GM12878 (cell line): Measurements from ENCODE around the gene SLC36A1. TPM values are rescaled to one million over a fixed set of nuclear protein-coding genes. Genes with fewer than 3 reads are reported as not detected.

Experiments
- BCL11A ChIP-seq: IDR thresholded peaks from 2 replicates; pipeline ENCODE4 v1.6.1; 2011; ENCODE audit warnings: low read depth, low read length
- BRCA1 ChIP-seq: IDR thresholded peaks from 2 replicates; pipeline ENCODE4 v1.6.1; 2011; ENCODE audit warnings: low read depth, low read length, improper control_type of control experiment
- CBFB ChIP-seq: IDR thresholded peaks from 2 replicates; pipeline ENCODE4 v1.6.1; 2016; ENCODE audit warnings: antibody characterized with exemption, low read depth
- CBX3 ChIP-seq: fragments of 200-600 bp; sonication (generic); IDR thresholded peaks from 2 replicates; pipeline ENCODE4 v1.6.1; 2016; ENCODE audit warnings: low read depth, borderline replicate concordance
- CHD4 ChIP-seq: fragments of 200-600 bp; sonication (generic); IDR thresholded peaks from 2 replicates; pipeline ENCODE4 v1.6.1; 2016; ENCODE audit warnings: mild to moderate bottlenecking
- CREB1 ChIP-seq: IDR thresholded peaks from 2 replicates; pipeline ENCODE4 v1.6.1; 2012; ENCODE audit warnings: low read depth, mild to moderate bottlenecking, inconsistent platforms
- EED ChIP-seq: sonication (generic); IDR thresholded peaks from 2 replicates; pipeline ENCODE4 v1.6.1; 2016; ENCODE audit warnings: antibody characterized with exemption, low read depth
- EP300 ChIP-seq, 2 experiments: fragments of 150-350 bp in 1 of 2; IDR thresholded peaks; 2 replicates each; pipeline ENCODE4 v1.6.1; 2011 to 2012; ENCODE audit warnings: low read depth in 2 of 2, low read length in 2 of 2, borderline replicate concordance in 1 of 2, improper control_type of control experiment in 1 of 2, inconsistent platforms in 1 of 2; ENCODE audit not compliant: control insufficient read depth in 1 of 2
- EZH2 ChIP-seq: IDR thresholded peaks from 2 replicates; pipeline ENCODE4 v1.6.1; 2012; ENCODE audit warnings: low read depth, mild to moderate bottlenecking, control low read depth, inconsistent platforms, low read length, borderline replicate concordance; ENCODE audit not compliant: control insufficient read depth
- GABPA ChIP-seq: IDR thresholded peaks from 2 replicates; pipeline ENCODE4 v1.6.1; 2014; ENCODE audit warnings: antibody characterized with exemption, low read depth, mild to moderate bottlenecking, inconsistent platforms
- GATAD2B ChIP-seq: fragments of 450-650 bp; conservative IDR thresholded peaks from 2 replicates; pipeline ENCODE4 v1.6.1; 2017; ENCODE audit warnings: low read depth, mild to moderate bottlenecking, moderate library complexity
- IKZF2 ChIP-seq, 2 experiments: fragments of 450-650 bp; IDR thresholded peaks; 2 replicates each; pipeline ENCODE4 v1.6.1; 2017; ENCODE audit warnings: mild to moderate bottlenecking in 2 of 2, moderate library complexity in 2 of 2
- JUNB ChIP-seq: IDR thresholded peaks from 2 replicates; pipeline ENCODE4 v1.6.1; 2016; ENCODE audit warnings: antibody characterized with exemption, mild to moderate bottlenecking
- MEF2A ChIP-seq: IDR thresholded peaks from 2 replicates; pipeline ENCODE4 v1.6.1; 2011; ENCODE audit warnings: low read depth, mild to moderate bottlenecking, low read length, moderate library complexity; ENCODE audit not compliant: insufficient read depth
- MEF2B ChIP-seq: fragments of 450-650 bp; IDR thresholded peaks from 2 replicates; pipeline ENCODE4 v1.6.1; 2018; ENCODE audit warnings: mild to moderate bottlenecking, moderate library complexity; ENCODE audit not compliant: partially characterized antibody, poor library complexity, severe bottlenecking
- MTA3 ChIP-seq: IDR thresholded peaks from 2 replicates; pipeline ENCODE4 v1.6.1; 2012; ENCODE audit warnings: low read length, inconsistent platforms, borderline replicate concordance
- PKNOX1 ChIP-seq: fragments of 450-650 bp; IDR thresholded peaks from 2 replicates; pipeline ENCODE4 v1.6.1; 2016; ENCODE audit warnings: mild to moderate bottlenecking
- RAD21 ChIP-seq: IDR thresholded peaks from 2 replicates; pipeline ENCODE4 v1.6.1; 2011; ENCODE audit warnings: mild to moderate bottlenecking, low read depth, low read length, moderate library complexity; ENCODE audit not compliant: insufficient read depth
- RELB ChIP-seq: fragments of 450-650 bp; IDR thresholded peaks from 2 replicates; pipeline ENCODE4 v1.6.1; 2017; ENCODE audit warnings: low read depth, mild to moderate bottlenecking, moderate library complexity
- RUNX3 ChIP-seq: IDR thresholded peaks from 2 replicates; pipeline ENCODE4 v1.6.1; 2012; ENCODE audit warnings: low read length, inconsistent platforms
- SRF ChIP-seq, 2 experiments: IDR thresholded peaks; 2 replicates each; pipeline ENCODE4 v1.6.1; 2011; ENCODE audit warnings: low read depth in 2 of 2, low read length in 2 of 2, mild to moderate bottlenecking in 1 of 2, moderate library complexity in 1 of 2
- SUZ12 ChIP-seq: fragments of 200-600 bp; sonication (generic); IDR thresholded peaks from one replicate; pipeline ENCODE4 v1.6.1; 2018; ENCODE audit warnings: antibody characterized with exemption, mild to moderate bottlenecking; ENCODE audit not compliant: unreplicated experiment
- TARDBP ChIP-seq: IDR thresholded peaks from 2 replicates; pipeline ENCODE4 v1.6.1; 2016; ENCODE audit warnings: borderline replicate concordance
- TCF3 ChIP-seq: IDR thresholded peaks from 2 replicates; pipeline ENCODE4 v1.6.1; 2012; ENCODE audit warnings: low read depth, mild to moderate bottlenecking, low read length, borderline replicate concordance; ENCODE audit not compliant: insufficient read depth
- polyA plus RNA-seq, 11 experiments: library from polyadenylated mRNA; depleted of rRNA in 4 of 11; unstranded in 6 of 11; stranded (reverse) in 5 of 11; fragments of >200 nt; fragmentation: Nextera tagmentation in 4 of 11; fragmentation: Illumina TruSeq in 1 of 11; extraction: Ambion mirVana in 4 of 11; extraction: Trizol in 1 of 11; gene quantifications; 1 replicate in 1 of 11; 2 replicates in 10 of 11; pipeline versions ENCODE4 v1.2.1 to v1.2.3, GENCODE V29; 2011 to 2016; ENCODE audit warnings: inconsistent platforms in 2 of 11, missing spikeins in 2 of 11, low read depth in 1 of 11
- total RNA-seq, 4 experiments: library from RNA; depleted of rRNA in 3 of 4; stranded (reverse); fragments of >200 nt in 3 of 4; fragmentation: Illumina TruSeq in 1 of 4; extraction: Trizol in 1 of 4; gene quantifications; 2 replicates each; pipeline versions ENCODE4 v1.2.1 to v1.2.3, GENCODE V29; 2013 to 2021
- TF ChIP-seq, protein P1 (sequence below): fragments of 450-650 bp; IDR thresholded peaks from 2 replicates; pipeline ENCODE4 v1.6.1; 2017; ENCODE audit warnings: mild to moderate bottlenecking, low read depth, inconsistent platforms; ENCODE audit not compliant: poor library complexity, severe bottlenecking

Gene SLC36A1
- total and polyA plus RNA-seq, 10 of the 15 experiments (the other 5 are each of a cell fraction or from before 2014, with no cell fraction given) = 0.50 to 8.2 (median 3.5) TPM

DNA sequence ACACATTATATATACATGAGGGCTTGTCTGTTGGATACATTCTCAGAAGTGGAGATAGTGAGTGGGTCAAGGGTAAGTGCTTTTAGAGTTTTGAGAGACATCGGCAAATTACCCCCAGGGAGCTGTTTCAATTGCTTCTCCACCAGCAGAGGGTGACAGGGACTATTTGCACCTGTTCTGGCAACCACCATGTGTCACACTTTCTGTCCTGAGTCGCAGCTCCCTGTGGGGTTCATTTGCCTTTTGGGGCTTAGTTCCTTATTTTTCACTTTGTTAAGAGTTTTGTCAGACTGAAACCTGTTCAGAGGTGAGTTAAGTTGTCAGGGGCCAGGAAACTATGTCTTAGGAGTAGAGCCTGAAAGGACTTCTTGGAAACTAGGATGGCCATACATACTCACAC is 20.1 kb upstream of the SLC36A1 start (continued):
- TF ChIP-seq, protein P1, sequence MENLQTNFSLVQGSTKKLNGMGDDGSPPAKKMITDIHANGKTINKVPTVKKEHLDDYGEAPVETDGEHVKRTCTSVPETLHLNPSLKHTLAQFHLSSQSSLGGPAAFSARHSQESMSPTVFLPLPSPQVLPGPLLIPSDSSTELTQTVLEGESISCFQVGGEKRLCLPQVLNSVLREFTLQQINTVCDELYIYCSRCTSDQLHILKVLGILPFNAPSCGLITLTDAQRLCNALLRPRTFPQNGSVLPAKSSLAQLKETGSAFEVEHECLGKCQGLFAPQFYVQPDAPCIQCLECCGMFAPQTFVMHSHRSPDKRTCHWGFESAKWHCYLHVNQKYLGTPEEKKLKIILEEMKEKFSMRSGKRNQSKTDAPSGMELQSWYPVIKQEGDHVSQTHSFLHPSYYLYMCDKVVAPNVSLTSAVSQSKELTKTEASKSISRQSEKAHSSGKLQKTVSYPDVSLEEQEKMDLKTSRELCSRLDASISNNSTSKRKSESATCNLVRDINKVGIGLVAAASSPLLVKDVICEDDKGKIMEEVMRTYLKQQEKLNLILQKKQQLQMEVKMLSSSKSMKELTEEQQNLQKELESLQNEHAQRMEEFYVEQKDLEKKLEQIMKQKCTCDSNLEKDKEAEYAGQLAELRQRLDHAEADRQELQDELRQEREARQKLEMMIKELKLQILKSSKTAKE = peak; percentile 17
- TF ChIP-seq IKZF2 (IDR thresholded peaks at IDR 0.05) (peak; percentile 60 to 71; a peak in 3 of 4 replicates), CBX3 (no peak), MEF2A (no peak), CHD4 (no peak), RUNX3 (peak; percentile 57), GABPA (no peak), CBFB (no peak), RELB (peak; percentile 39; the same call in 1 of the 2 replicates), GATAD2B (peak; percentile 32; the same call in 1 of the 2 replicates), RAD21 (peak; percentile 44; the same call in 1 of the 2 replicates), JUNB (0 out of 2 replicates have a peak, but pooled peaks have one; percentile 22), EZH2 (no peak), BRCA1 (no peak), EED (peak; percentile 27; the same call in 1 of the 2 replicates), BCL11A (0 out of 2 replicates have a peak, but pooled peaks have one; percentile 13), CREB1 (no peak), PKNOX1 (0 out of 2 replicates have a peak, but pooled peaks have one; percentile 36), TARDBP (no peak), TCF3 (peak; percentile 81; the same call in 1 of the 2 replicates), MTA3 (no peak), SUZ12 (no peak), SRF (IDR thresholded peaks at IDR 0.05; ENCODE audit: low read depth in 2 of 2, low read length in 2 of 2) (no peak), EP300 (IDR thresholded peaks at IDR 0.05; ENCODE audit: borderline replicate concordance in 1 of 2, control insufficient read depth in 1 of 2, low read depth in 2 of 2, low read length in 2 of 2) (peak in 1 of 2 experiments; percentile 49; a peak in 1 of 4 replicates), MEF2B (peak; percentile 60)
